ENCODE results near the gene ACAP1.

Gene ACAP1

DNA sequence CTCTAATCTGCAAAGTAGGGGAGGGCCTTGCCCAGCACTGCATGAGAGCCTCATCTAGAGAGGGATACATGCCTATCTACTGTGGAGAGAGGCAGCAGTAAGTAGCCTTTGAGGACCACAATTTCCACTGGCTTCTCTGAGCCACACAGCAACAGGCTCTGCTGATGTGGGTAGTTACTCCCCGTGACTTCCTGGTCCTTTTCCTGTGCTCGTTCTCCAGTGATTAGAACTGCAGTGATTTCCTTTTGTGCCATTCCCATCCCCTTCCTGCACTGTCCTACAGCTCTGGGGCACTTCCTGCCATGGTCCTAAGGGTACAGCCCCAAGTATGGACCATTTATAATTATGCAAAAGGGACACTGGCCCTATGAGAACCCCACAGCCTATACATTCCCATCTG, 55.0 kb downstream of the ACAP1 start:
- no peak overlapping the region for H3K4me3 ChIP-seq (ENCODE audit: low read depth, low read length)
- no peak for DNase-seq (ENCODE audit: low read depth)
- TF ChIP-seq, protein P1, sequence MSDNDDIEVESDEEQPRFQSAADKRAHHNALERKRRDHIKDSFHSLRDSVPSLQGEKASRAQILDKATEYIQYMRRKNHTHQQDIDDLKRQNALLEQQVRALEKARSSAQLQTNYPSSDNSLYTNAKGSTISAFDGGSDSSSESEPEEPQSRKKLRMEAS (IDR thresholded peaks at IDR 0.05; ENCODE audit: low read depth, low read length): no peak
- TF ChIP-seq POLR2A (IDR thresholded peaks at IDR 0.05; ENCODE audit: extremely low read depth, insufficient read length): no peak
- TF ChIP-seq, protein P2, sequence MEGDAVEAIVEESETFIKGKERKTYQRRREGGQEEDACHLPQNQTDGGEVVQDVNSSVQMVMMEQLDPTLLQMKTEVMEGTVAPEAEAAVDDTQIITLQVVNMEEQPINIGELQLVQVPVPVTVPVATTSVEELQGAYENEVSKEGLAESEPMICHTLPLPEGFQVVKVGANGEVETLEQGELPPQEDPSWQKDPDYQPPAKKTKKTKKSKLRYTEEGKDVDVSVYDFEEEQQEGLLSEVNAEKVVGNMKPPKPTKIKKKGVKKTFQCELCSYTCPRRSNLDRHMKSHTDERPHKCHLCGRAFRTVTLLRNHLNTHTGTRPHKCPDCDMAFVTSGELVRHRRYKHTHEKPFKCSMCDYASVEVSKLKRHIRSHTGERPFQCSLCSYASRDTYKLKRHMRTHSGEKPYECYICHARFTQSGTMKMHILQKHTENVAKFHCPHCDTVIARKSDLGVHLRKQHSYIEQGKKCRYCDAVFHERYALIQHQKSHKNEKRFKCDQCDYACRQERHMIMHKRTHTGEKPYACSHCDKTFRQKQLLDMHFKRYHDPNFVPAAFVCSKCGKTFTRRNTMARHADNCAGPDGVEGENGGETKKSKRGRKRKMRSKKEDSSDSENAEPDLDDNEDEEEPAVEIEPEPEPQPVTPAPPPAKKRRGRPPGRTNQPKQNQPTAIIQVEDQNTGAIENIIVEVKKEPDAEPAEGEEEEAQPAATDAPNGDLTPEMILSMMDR (IDR thresholded peaks at IDR 0.05; ENCODE audit: low read depth, low read length): no peak
- no peak for TF ChIP-seq MYC (IDR thresholded peaks at IDR 0.05; ENCODE audit: low read depth, low read length)

- TF ChIP-seq, protein P1 (IDR thresholded peaks at IDR 0.05; ENCODE audit: low read depth, low read length): no peak
- TF ChIP-seq POLR2A (IDR thresholded peaks at IDR 0.05; ENCODE audit: extremely low read depth, insufficient read length) (no peak), MYC (IDR thresholded peaks at IDR 0.05; ENCODE audit: low read depth, low read length) (no peak)
- H3K4me3 ChIP-seq (ENCODE audit: low read depth, low read length): no peak overlapping the region
- DNase-seq (ENCODE audit: low read depth): no peak
Measured at GRCh38 chr17:7392696-7393612, 56.6 kb downstream of the ACAP1 start.

DNA sequence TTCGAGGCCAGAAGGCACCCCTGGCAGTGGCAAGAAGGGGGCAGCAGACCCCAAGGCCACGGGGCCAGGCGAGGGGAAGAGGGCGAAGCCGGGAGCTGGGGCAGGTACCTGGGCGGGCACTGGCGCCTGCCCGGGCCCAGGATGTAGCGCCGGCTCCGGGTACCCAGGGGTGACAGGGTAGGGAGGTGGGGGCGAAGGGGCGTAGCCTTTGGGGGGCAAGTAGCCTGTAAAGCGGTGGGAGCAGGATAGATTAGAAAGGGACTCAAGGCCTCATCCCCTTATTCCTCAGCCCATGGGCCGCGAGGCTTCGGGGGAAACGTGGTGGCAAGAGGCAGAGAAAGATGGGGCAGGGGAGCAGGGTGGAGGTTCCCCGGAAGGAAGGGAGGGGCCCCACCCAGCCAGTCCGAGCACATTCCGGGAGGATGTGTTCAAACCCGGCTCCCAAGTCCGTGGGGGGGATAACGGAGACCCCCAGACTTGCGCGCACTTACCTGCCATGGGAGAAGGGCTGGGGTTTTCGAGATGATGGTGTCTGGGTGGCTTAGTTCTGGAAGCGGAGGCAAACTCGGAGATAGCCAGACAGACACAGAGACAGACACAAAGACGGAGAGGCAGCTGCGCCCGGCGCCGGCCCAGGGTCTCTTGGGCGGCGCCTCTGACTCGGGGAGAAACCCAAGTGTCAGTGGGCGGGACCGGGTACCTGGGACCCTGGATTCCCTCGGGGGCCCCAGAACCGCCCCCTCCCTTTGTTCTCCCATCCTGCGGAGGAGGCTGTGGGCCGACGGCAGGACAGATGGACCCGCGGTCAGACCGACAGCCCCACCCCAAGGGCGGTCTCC, 57.5 kb downstream of the ACAP1 start:
- peak overlapping the region; percentile 43 for H3K4me3 ChIP-seq (ENCODE audit: low read depth, low read length)
- TF ChIP-seq POLR2A (IDR thresholded peaks at IDR 0.05; ENCODE audit: extremely low read depth, insufficient read length): no peak
- TF ChIP-seq, protein P1 (IDR thresholded peaks at IDR 0.05; ENCODE audit: low read depth, low read length): no peak
- no peak for TF ChIP-seq MYC (IDR thresholded peaks at IDR 0.05; ENCODE audit: low read depth, low read length)
- TF ChIP-seq, protein P2 (IDR thresholded peaks at IDR 0.05; ENCODE audit: low read depth, low read length): no peak
- no peak for DNase-seq (ENCODE audit: low read depth)

GRCh38 chr17:7394452-7395191, 58.3 kb downstream of the ACAP1 start, which contains the start of gene PLSCR3:
Gene PLSCR3 (minus strand): TSS chr17:7394525. CDS start chr17:7394110, 415 bp downstream.
- peak; percentile 83 for DNase-seq (ENCODE audit: low read depth)
- H3K4me3 ChIP-seq (ENCODE audit: low read depth, low read length): peak within 1 kb of the TSS; percentile 50
- TF ChIP-seq POLR2A (IDR thresholded peaks at IDR 0.05; ENCODE audit: extremely low read depth, insufficient read length): peak; percentile 87
- TF ChIP-seq MYC (IDR thresholded peaks at IDR 0.05; ENCODE audit: low read depth, low read length): peak; percentile 76; the same call in 1 of the 2 replicates
- TF ChIP-seq, protein P1 (IDR thresholded peaks at IDR 0.05; ENCODE audit: low read depth, low read length): peak; percentile 43
- TF ChIP-seq, protein P2 (IDR thresholded peaks at IDR 0.05; ENCODE audit: low read depth, low read length): peak; percentile 17

DNA sequence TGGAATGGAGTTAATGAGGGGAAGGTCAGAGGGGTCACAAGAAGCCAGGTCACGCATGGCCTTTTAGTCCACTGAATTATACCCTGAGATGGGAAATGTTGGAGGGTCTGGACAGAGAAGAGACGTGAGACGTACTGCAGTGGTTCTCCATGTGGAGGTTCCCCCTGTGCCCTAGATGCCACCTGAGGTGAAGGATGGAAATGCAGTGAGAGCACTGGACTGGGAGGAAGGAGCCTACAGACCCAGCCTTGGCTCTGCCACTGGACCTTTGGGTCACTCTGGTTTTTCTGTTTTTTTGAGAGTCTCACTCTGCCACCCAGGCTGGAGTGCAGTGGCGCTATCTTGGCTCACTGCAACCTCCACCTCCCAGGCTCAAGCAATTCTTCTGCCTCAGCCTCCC, 59.8 kb downstream of the ACAP1 start:
- no peak overlapping the region for H3K4me3 ChIP-seq (ENCODE audit: low read depth, low read length)
- TF ChIP-seq MYC (IDR thresholded peaks at IDR 0.05; ENCODE audit: low read depth, low read length) (no peak), POLR2A (IDR thresholded peaks at IDR 0.05; ENCODE audit: extremely low read depth, insufficient read length) (no peak)
- TF ChIP-seq, protein P2 (IDR thresholded peaks at IDR 0.05; ENCODE audit: low read depth, low read length): no peak
- TF ChIP-seq, protein P1 (IDR thresholded peaks at IDR 0.05; ENCODE audit: low read depth, low read length): no peak
- no peak for DNase-seq (ENCODE audit: low read depth)
